ENCODE measurements around the gene CTAGE15. TPM values are rescaled to one million over a fixed set of nuclear protein-coding genes. Genes with fewer than 3 reads are reported as not detected.
"Not testable (repeated sequence)": the region's sequence is repeated elsewhere in the genome, so short reads cannot be mapped to it uniquely, and the experiment has no call there.

CTAGE15 gene
- total RNA-seq, 4 donors from 2014 or later = 1.0 to 5.9 (median 3.3) TPM; not detected in 1

DNA sequence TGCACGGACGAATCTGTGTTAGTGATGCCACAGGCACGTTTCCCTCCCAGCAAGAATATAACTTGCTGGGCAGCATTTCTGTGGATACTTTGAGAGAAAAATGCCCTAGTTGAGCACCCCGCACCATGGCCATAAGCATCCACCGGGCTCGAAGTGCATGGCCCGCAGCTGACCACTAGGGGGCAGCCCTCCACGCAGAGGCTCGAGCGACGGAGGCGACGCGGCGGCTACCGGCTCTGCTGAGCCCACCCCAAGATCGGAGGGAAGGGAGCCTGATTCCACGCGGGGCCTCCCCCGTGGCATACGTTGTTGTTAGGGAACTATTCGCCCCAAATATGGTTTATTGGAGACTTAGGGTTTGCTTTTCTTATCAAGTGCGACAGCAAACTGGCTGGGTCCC, 48.5 kb downstream of the CTAGE15 start:
- H3K36me3 ChIP-seq; H3K27me3 ChIP-seq; intact Hi-C loops (cut with DNase I); H3K27ac ChIP-seq; H3K9me3 ChIP-seq; H3K4me1 ChIP-seq; H3K4me3 ChIP-seq (replicated peaks in 1 of 3): not testable (repeated sequence)
- DNase-seq = peak; percentile 62 to 84
- TF ChIP-seq, protein P1, sequence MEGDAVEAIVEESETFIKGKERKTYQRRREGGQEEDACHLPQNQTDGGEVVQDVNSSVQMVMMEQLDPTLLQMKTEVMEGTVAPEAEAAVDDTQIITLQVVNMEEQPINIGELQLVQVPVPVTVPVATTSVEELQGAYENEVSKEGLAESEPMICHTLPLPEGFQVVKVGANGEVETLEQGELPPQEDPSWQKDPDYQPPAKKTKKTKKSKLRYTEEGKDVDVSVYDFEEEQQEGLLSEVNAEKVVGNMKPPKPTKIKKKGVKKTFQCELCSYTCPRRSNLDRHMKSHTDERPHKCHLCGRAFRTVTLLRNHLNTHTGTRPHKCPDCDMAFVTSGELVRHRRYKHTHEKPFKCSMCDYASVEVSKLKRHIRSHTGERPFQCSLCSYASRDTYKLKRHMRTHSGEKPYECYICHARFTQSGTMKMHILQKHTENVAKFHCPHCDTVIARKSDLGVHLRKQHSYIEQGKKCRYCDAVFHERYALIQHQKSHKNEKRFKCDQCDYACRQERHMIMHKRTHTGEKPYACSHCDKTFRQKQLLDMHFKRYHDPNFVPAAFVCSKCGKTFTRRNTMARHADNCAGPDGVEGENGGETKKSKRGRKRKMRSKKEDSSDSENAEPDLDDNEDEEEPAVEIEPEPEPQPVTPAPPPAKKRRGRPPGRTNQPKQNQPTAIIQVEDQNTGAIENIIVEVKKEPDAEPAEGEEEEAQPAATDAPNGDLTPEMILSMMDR (IDR thresholded peaks at IDR 0.05) = peak in 2 of 6 experiments; percentile 38 to 60
- WGBS, 2 donors = no CpG with 5 or more reads among the region's 23 CpGs

GRCh38 chr7:143620646-143621045, 49.0 kb downstream of the CTAGE15 start, which contains the start of gene TCAF2:
TSS of gene TCAF2 (plus strand) at chr7:143620974.
- DNase-seq = peak; percentile 62 to 87
- H3K27me3 ChIP-seq; H3K36me3 ChIP-seq; H3K27ac ChIP-seq; intact Hi-C loops (cut with DNase I); H3K9me3 ChIP-seq; H3K4me3 ChIP-seq (replicated peaks in 1 of 3); H3K4me1 ChIP-seq: not testable (repeated sequence)
- no CpG with 5 or more reads among the region's 38 CpGs for WGBS, 2 donors

DNA sequence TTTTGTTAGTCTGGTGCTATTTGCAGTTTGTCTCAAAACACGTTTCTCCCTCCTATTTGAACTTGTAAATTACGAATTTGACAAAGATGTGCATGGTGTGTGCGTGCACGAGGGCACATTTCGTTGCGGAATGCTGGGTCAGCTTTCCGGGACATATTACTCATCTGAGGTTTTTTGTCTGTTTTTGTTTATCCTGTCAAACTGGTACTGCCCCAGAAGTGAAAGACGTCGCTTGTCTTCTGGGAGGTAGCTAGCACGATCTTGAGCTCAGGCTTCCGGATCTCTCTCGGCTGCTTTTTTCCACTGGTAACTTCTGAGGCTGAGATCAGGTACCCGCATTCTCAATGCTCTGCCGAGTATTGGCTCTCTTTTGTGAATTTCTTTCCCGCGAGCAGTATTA, 49.6 kb downstream of the CTAGE15 start:
- H3K27ac ChIP-seq; H3K9me3 ChIP-seq; H3K27me3 ChIP-seq; H3K4me3 ChIP-seq (replicated peaks in 1 of 3); H3K4me1 ChIP-seq; DNase-seq; H3K36me3 ChIP-seq; intact Hi-C loops (cut with DNase I): not testable (repeated sequence)
- WGBS, 2 donors = no CpG with 5 or more reads among the region's 16 CpGs

DNA sequence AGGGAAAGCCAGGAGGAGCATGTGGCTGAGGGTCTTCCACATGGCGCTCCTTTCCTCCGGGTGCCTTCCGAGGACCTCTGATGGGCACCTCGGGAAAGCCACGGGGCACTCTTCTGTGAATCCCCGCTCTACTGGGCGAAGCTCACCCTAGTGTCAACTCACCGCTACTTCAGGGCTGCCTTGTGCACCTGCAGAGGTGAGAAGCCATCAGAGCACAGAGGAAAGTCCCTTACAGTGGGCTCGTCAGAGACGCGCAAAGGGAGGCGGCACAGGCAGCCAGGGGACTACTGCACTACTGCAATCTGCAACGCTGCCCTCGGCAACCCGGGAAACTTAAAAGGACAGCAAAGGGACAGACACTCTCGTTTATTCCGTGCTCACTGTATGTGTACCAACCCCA, 50.5 kb downstream of the CTAGE15 start:
- H3K9me3 ChIP-seq; H3K4me3 ChIP-seq (replicated peaks in 1 of 3); H3K4me1 ChIP-seq; H3K36me3 ChIP-seq; intact Hi-C loops (cut with DNase I); DNase-seq; H3K27me3 ChIP-seq; H3K27ac ChIP-seq: not testable (repeated sequence)
- WGBS, 2 donors = 75% methylated on average over 2 of the region's 17 CpGs; no CpG with 5 or more reads in 1 of the 2 donors

Small RNA genes lying within 50 kb of the gene (small RNA-seq; reads per million reads assigned to genes)
- gene AC073264.2 (not detected), gene RNU6-162P (not detected)

Other genes with a start within 250 kb of the CTAGE15 start
- gene FAM131B, start 209.1 kb upstream of the CTAGE15 start, total RNA-seq = under 1 TPM in 2 of 4 donors, not detected in 2; 0.11 to 0.54 TPM
- gene ZYX, start 190.5 kb upstream of the CTAGE15 start, total RNA-seq = 10 to 100 TPM; 24.6 to 55.4 (median 31.3) TPM
- 10 to 100 TPM in 3 of 4 donors, 1 to 10 TPM in 1; 7.5 to 22.4 (median 16.4) TPM for gene EPHA1, start 162.9 kb upstream of the CTAGE15 start, total RNA-seq
- gene TAS2R60, start 128.3 kb upstream of the CTAGE15 start, total RNA-seq = not detected
- gene TAS2R41, start 93.9 kb upstream of the CTAGE15 start, total RNA-seq = not detected
- 1 to 10 TPM; 1.0 to 2.4 (median 1.8) TPM for gene TCAF2, start 49.2 kb downstream of the CTAGE15 start, total RNA-seq
- gene CTAGE6, start 185.9 kb downstream of the CTAGE15 start, total RNA-seq = under 1 TPM in 1 of 4 donors, not detected in 3; 0.40 TPM

Measured in thyroid gland (tissue), 4 donors.